D721Med (cell line): ENCODE measurements around the gene LY9.

Experiments
- DNase-seq: peaks from one replicate; pipeline ENCODE4 v3.0.0; 2011; ENCODE audit warnings: low spot score; ENCODE audit not compliant: insufficient read length
- FAIRE-seq: peaks from 2 replicates; lab custom pipeline; 2011; peaks lifted over from hg19 to GRCh38; lab: Jason Lieb, UNC
- CTCF ChIP-seq: IDR thresholded peaks from 2 replicates; pipeline ENCODE4 v1.5.1; 2012; ENCODE audit warnings: mild to moderate bottlenecking, control low read depth; ENCODE audit not compliant: insufficient read depth; ENCODE audit errors: missing control alignments

Gene LY9

GRCh38 chr1:160752924-160753323, 43.0 kb upstream of the LY9 start:
- DNase-seq (no peak), FAIRE-seq (no peak)
- TF ChIP-seq CTCF: no peak

DNA sequence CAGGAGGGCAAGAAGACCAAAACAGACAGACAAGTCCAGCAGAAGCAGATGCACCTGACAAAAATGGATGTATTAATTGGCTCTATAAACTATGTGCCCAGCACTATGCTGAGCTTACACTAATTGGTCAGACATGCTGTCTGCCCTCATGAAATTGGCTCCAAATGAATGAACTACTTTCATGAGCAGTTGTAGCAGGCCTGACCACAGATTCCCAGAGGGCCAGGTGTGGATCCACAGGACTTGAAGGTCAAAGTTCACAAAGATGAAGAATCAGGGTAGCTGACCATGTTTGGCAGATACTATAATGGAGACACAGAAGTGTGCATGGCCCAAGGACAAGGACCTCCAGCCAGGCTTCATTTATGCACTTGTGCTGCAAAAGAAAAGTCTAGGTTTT, 42.4 kb upstream of the LY9 start:
- FAIRE-seq (no peak), DNase-seq (no peak)
- no peak for TF ChIP-seq CTCF

- no peak for FAIRE-seq
Measured at GRCh38 chr1:160755461-160755860, 40.5 kb upstream of the LY9 start.

GRCh38 chr1:160755911-160756848, 39.8 kb upstream of the LY9 start:
- FAIRE-seq: no peak
- TF ChIP-seq CTCF: no peak
- no peak for DNase-seq

More at GRCh38 chr1:160755461-160755860, 40.5 kb upstream of the LY9 start:
- no peak for DNase-seq
- no peak for TF ChIP-seq CTCF

- no peak for DNase-seq
- TF ChIP-seq CTCF: no peak
- no peak for FAIRE-seq
Measured at GRCh38 chr1:160756849-160757201, 39.1 kb upstream of the LY9 start.

DNA sequence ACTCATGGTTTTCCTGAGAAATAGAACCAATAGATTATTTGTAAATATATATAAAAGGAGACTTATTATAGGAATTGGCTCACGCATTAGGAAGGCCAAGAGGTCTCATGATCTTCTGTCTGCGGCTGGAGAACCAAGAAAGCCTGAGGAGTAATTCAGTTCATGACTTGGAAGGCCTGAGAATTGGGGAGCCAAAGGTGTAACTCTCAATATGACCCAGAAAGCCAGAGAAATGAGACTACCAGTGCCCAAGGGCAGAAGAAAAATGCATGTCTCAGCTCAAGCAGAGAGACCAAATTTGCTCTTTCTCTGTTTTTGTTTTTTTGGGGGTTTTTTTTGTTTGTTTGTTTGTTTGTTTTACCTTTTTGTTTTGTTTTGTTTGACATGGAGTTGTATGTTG, 37.5 kb upstream of the LY9 start:
- no peak for TF ChIP-seq CTCF
- DNase-seq (no peak), FAIRE-seq (no peak)

DNA sequence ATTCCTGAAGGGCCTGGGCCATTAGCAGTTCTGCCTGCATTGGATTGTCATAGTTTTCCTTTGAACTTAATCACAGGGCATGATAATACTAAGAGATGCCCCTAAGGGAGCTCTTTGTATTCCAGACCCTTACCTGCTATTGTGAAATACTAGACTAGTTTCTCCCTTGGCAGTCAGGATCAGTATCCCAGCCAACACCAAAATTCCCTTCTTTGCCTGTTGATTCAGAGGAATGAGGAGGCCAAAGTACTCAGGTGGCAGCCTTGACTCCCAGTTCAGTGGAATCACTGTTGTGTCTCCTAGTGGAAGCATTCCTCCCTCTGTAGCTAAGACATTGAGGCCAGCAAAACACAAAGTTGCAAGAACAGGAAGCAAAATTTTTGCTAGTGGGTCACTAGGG, 36.2 kb upstream of the LY9 start:
- no peak for TF ChIP-seq CTCF
- FAIRE-seq: no peak
- no peak for DNase-seq
